Gastroesophageal sphincter (tissue), 4 donors: Measurements from ENCODE around the gene GEMIN5. TPM values are rescaled to one million over a fixed set of nuclear protein-coding genes. Genes with fewer than 3 reads are reported as not detected.
A peak's percentile ranks its signal among the peaks of the same experiment; 100 is the strongest.

ENCODE experiments used
- ATAC-seq: fragments of 150-250 bp; one replicate; pipeline ENCODE4 v1.9.1; 2016; ENCODE audit warnings: mild to moderate bottlenecking, moderate library complexity
- H3K27ac ChIP-seq, 4 donors: fragments of 200-600 bp; sonication (generic) in 3 of 4; 1 replicate in 3 of 4; 2 replicates in 1 of 4; pipeline ENCODE4 v1.5.1; 2016 to 2019
- H3K27me3 ChIP-seq: fragments of 200-600 bp; sonication (generic); one replicate; pipeline ENCODE4 v1.5.1; 2019
- H3K36me3 ChIP-seq, 2 donors: fragments of 200-600 bp; sonication (generic); one replicate each; pipeline ENCODE4 v1.5.1; 2019; ENCODE audit warnings: control low read depth in 1 of 2
- H3K4me1 ChIP-seq, 3 donors: fragments of 200-600 bp; sonication (generic); 1 replicate in 2 of 3; 2 replicates in 1 of 3; pipeline ENCODE4 v1.5.1; 2016 to 2019; ENCODE audit warnings: control low read depth in 2 of 3
- H3K4me3 ChIP-seq, 2 donors: fragments of 200-600 bp; sonication (generic); one replicate each; pipeline ENCODE4 v1.5.1; 2019; ENCODE audit warnings: mild to moderate bottlenecking in 1 of 2, moderate library complexity in 1 of 2
- H3K9me3 ChIP-seq, 3 donors: fragments of 200-600 bp; sonication (generic); one replicate each; pipeline ENCODE4 v1.5.1; 2017 to 2019; ENCODE audit warnings: control low read depth in 2 of 3
- CTCF ChIP-seq, 4 experiments: fragments of 200-600 bp in 2 of 4; fragments of 450-650 bp in 2 of 4; sonication (generic) in 1 of 4; IDR thresholded peaks; one replicate each; pipeline ENCODE4 v1.5.1; 2017 to 2019; ENCODE audit warnings: antibody characterized with exemption in 4 of 4, mild to moderate bottlenecking in 2 of 4, moderate library complexity in 2 of 4
- EP300 ChIP-seq: sonication (generic); formaldehyde crosslinking; IDR thresholded peaks from one replicate; pipeline ENCODE4 v1.6.1; 2017; ENCODE audit warnings: antibody characterized with exemption, mild to moderate bottlenecking
- POLR2A ChIP-seq, 2 donors: fragments of 450-650 bp; IDR thresholded peaks; one replicate each; pipeline ENCODE4 v1.6.1; 2017; ENCODE audit warnings: antibody characterized with exemption in 2 of 2, mild to moderate bottlenecking in 2 of 2, moderate library complexity in 1 of 2
- POLR2AphosphoS5 ChIP-seq: sonication (generic); formaldehyde crosslinking; IDR thresholded peaks from one replicate; pipeline ENCODE4 v1.6.1; 2017; ENCODE audit warnings: antibody characterized with exemption
- WGBS, 2 donors: methylation state at CpG; one replicate each; pipeline ENCODE4 v1.1.5; 2018; ENCODE audit warnings: low coverage in 1 of 2; 5-methylcytosine and 5-hydroxymethylcytosine counted together
- total RNA-seq, 4 donors: library from RNA; depleted of rRNA; stranded (reverse); fragments of >200 nt; gene quantifications; one replicate each; pipeline ENCODE4 v1.1.0, GENCODE V29; 2016

Gene GEMIN5
- total RNA-seq, 4 donors from 2014 or later: 15.8 to 30.0 (median 19.4) TPM

GRCh38 chr5:154873791-154874331 lies 64.2 kb downstream of the GEMIN5 start:
- TF ChIP-seq CTCF (IDR thresholded peaks at IDR 0.05) (no peak), POLR2AphosphoS5 (no peak), POLR2A (IDR thresholded peaks at IDR 0.05) (no peak), EP300 (no peak)
- Histone ChIP-seq H3K27me3 (no peaks in the 10 kb centered on the region), H3K27ac (peak overlapping the region in 2 of 4 donors; percentile 36 to 45), H3K9me3 (peaks cover 0 to 6% (median 0%) of the 10 kb centered on the region in 3 donors), H3K36me3 (peaks cover 2 to 86% of the 10 kb centered on the region in 2 donors), H3K4me3 (no peak overlapping the region), H3K4me1 (peaks cover 0 to 5% (median 0%) of the 10 kb centered on the region in 3 donors)
- 72 to 97% methylated on average over 4 to 5 of the region's 5 CpGs for WGBS, 2 donors
- ATAC-seq: no peak

- ATAC-seq: no peak
- Histone ChIP-seq H3K27ac (peak overlapping the region in 1 of 4 donors; percentile 72), H3K27me3 (no peaks in the 10 kb centered on the region), H3K4me3 (no peak overlapping the region), H3K36me3 (peaks cover 2 to 84% of the 10 kb centered on the region in 2 donors), H3K9me3 (no peaks in the 10 kb centered on the region), H3K4me1 (peaks cover 0 to 8% (median 0%) of the 10 kb centered on the region in 3 donors)
- 84 to 100% methylated on average over 4 of the region's 4 CpGs for WGBS, 2 donors
- TF ChIP-seq POLR2A (IDR thresholded peaks at IDR 0.05) (no peak), POLR2AphosphoS5 (no peak), EP300 (no peak), CTCF (IDR thresholded peaks at IDR 0.05) (no peak)
Observed at GRCh38 chr5:154871734-154872133, 66.3 kb downstream of the GEMIN5 start.

- Histone ChIP-seq H3K36me3 (peaks cover 0 to 84% of the 10 kb centered on the region in 2 donors), H3K4me1 (peaks cover 0 to 20% (median 0%) of the 10 kb centered on the region in 3 donors), H3K27ac (peak overlapping the region in 1 of 4 donors; percentile 20), H3K9me3 (no peaks in the 10 kb centered on the region), H3K4me3 (no peak overlapping the region), H3K27me3 (no peaks in the 10 kb centered on the region)
- WGBS, 2 donors: 81 to 100% methylated on average over 3 to 5 of the region's 5 CpGs
- no peak for TF ChIP-seq EP300
- TF ChIP-seq CTCF (IDR thresholded peaks at IDR 0.05): no peak
- no peak for ATAC-seq
Observed at GRCh38 chr5:154868702-154869101, 69.3 kb downstream of the GEMIN5 start.

- peak overlapping the region in 1 of 4 donors; percentile 4 for H3K27ac ChIP-seq
- H3K4me1 ChIP-seq: peaks cover 0 to 33% (median 0%) of the 10 kb centered on the region in 3 donors
- no peak for ATAC-seq
- H3K4me3 ChIP-seq: no peak overlapping the region
- no peaks in the 10 kb centered on the region for H3K27me3 ChIP-seq
- TF ChIP-seq CTCF (IDR thresholded peaks at IDR 0.05) (no peak), EP300 (no peak), POLR2AphosphoS5 (no peak), POLR2A (IDR thresholded peaks at IDR 0.05) (no peak)
- 63 to 81% methylated on average over 2 of the region's 2 CpGs for WGBS, 2 donors
- peaks cover 0 to 73% of the 10 kb centered on the region in 2 donors for H3K36me3 ChIP-seq
- no peaks in the 10 kb centered on the region for H3K9me3 ChIP-seq
Observed at GRCh38 chr5:154866841-154867240, 71.2 kb downstream of the GEMIN5 start.

GRCh38 chr5:154865466-154866184 lies 72.4 kb downstream of the GEMIN5 start:
- Histone ChIP-seq H3K4me3 (no peak overlapping the region), H3K36me3 (peaks cover 0 to 61% of the 10 kb centered on the region in 2 donors), H3K4me1 (peaks cover 0 to 45% (median 11%) of the 10 kb centered on the region in 3 donors), H3K9me3 (no peaks in the 10 kb centered on the region), H3K27me3 (no peaks in the 10 kb centered on the region), H3K27ac (peak overlapping the region in 1 of 4 donors; percentile 4)
- ATAC-seq: no peak
- 35 to 55% methylated on average over 5 of the region's 5 CpGs for WGBS, 2 donors
- TF ChIP-seq CTCF (IDR thresholded peaks at IDR 0.05): no peak
- no peak for TF ChIP-seq POLR2A (IDR thresholded peaks at IDR 0.05)
- TF ChIP-seq POLR2AphosphoS5: no peak
- no peak for TF ChIP-seq EP300
